NCI-H345 (cell line): ENCODE measurements around the gene BMPR1B.
"Not testable (repeated sequence)": the region's sequence is repeated elsewhere in the genome, so short reads cannot be mapped to it uniquely, and the experiment has no call there.

Source experiments
- DNase-seq: peaks from one replicate; lab custom pipeline; 2025; lab: John Stamatoyannopoulos, UW

Gene BMPR1B

GRCh38 chr4:94763005-94763404 is 5.2 kb downstream of the BMPR1B start:
- DNase-seq = no peak

GRCh38 chr4:94763500-94763899 is 5.7 kb downstream of the BMPR1B start:
- no peak for DNase-seq

GRCh38 chr4:94764069-94764468 is 6.3 kb downstream of the BMPR1B start:
- no peak for DNase-seq

DNA sequence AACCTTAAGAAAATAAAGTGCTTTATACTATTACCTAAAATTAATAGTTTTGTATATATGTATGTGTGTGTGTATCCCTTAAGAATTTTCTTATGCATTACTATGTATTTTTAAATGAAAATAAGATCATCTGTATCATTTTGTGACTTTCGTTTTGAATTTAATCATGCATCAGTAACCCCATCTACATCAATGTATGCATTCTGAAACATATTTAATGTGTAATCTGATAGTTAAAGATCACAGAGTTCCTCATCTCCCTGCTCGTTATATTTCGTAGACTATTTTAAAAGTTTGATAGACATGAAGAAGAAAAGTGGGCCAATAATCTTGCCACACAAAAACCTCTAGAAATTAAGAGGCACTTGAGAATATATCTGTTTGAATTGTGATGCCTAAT is 7.4 kb downstream of the BMPR1B start:
- no peak for DNase-seq

DNA sequence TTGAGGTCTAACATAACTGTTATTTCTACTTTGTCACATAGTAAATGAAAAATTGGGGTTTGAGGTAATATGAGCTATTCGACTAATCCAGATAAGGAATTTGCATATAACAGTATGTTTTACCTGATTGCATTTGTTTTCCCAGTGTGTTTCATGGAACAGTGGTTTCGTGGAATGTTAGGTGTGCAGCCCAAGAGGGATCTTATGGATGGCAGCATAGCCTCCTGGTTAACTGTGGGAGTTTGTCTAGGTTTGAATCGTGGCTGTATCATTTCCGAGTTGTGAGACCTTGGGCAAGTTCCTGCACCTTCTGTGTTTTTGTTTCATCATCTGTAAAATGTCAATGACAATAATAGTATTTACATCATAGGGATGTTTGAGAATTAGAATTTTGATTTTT is 7.9 kb downstream of the BMPR1B start:
- no peak for DNase-seq

GRCh38 chr4:94766856-94767255 is 9.1 kb downstream of the BMPR1B start:
- no peak for DNase-seq

DNA sequence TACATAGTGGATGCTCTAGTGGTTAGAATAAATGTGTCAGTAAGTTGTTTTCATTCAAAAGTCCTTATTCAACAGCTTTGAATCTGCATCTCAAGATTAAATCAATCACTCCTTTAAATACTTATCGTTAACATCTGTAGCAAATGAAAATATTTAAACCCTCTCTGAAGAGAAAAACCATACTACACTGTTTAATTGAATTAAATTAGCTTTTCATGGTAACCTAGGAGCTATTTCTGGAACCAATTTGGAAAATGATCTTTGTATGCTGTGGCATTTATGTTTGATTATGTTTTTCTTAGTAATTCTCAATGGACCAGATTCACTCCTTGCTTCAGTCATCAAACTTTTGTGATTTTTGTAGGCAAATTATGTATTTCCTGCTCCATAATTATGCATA is 9.7 kb downstream of the BMPR1B start:
- DNase-seq = no peak

- DNase-seq = no peak
Measured at GRCh38 chr4:94782707-94783106, 25.0 kb downstream of the BMPR1B start.

GRCh38 chr4:94791701-94792100 is 33.9 kb downstream of the BMPR1B start:
- no peak for DNase-seq

GRCh38 chr4:94798808-94799207 is 41.1 kb downstream of the BMPR1B start:
- no peak for DNase-seq

- DNase-seq = no peak
Measured at GRCh38 chr4:94801016-94801415, 43.3 kb downstream of the BMPR1B start.

DNA sequence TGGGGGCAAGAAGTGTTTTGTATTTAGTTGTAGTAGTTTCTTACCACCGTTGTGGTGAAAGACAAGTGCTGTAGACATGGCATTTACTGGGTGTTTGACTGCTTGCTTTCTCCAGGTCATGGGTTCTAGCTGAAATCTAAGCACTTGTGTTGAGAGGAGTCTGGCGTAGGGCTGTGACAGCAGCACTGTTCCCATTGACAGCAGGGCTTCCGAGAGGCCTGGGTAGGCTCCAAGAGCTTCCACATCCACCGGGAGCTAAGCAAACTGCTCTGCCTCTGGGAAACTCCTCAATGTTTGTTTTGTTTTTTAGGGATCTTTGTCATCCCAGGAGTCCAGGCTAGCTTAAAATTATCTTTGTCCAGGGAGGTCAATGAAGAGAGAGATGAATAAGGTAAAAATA is 44.3 kb downstream of the BMPR1B start:
- peak; percentile 1 for DNase-seq

- no peak for DNase-seq
Measured at GRCh38 chr4:94803181-94803580, 45.4 kb downstream of the BMPR1B start.

DNA sequence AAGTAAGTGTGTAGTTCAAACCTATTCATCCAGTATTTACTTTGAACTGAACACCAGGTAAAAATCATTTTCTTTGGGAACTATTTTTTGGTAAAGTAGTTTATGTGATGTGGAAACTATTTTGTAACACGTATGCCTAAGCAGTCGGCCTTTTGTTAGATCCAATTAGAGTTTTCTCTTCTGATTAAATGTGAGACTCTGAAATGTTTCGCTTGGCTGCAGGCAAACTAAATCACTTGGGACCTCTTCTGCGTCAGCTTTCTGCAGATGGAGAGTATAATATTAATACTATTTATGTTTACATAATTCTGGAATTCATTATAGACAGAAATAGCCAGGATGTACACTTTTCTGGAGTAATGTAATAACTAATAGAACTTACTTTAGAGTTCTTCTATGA is 46.9 kb downstream of the BMPR1B start:
- DNase-seq = no peak

DNA sequence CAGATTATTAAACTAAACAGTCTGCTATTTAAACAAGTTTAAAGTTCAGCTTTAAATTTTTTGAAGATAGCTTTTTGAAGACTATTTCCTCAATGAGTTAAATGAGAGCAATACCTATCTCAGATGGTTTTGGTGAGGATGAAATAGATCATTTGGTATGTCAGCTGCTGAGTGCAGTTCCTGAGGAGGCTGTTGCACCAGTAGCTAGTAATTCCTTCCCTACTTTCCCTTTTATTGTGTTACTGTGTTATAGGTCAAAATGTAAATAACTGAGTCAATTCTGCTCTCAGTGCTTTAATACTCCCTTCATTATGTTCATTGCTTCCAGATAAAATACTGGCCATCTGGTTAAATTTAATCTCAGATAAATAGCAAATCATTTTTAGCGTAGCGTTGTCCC is 48.6 kb downstream of the BMPR1B start:
- no peak for DNase-seq

DNA sequence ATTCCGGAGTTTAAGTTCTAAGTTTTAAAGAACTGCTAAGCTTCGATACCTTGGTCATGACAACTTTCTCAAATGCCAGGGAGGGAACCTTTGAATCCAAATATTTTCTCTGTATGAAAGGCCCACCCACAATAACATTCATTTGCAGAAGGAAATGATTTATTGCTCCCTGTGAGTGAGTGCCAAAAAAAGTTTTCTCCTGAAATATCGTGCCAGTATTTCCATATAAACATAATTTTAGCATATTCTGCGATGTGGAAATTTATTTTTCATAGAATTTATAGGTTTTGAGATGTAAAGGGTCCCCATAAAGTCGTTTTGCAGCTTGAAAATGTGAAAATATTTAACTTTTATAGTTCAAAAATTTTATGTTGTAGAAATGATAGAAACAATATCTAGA is 53.9 kb downstream of the BMPR1B start:
- no peak for DNase-seq

GRCh38 chr4:94813221-94813620 is 55.5 kb downstream of the BMPR1B start:
- DNase-seq = peak; percentile 0

GRCh38 chr4:94814237-94814636 is 56.5 kb downstream of the BMPR1B start:
- DNase-seq = no peak

DNA sequence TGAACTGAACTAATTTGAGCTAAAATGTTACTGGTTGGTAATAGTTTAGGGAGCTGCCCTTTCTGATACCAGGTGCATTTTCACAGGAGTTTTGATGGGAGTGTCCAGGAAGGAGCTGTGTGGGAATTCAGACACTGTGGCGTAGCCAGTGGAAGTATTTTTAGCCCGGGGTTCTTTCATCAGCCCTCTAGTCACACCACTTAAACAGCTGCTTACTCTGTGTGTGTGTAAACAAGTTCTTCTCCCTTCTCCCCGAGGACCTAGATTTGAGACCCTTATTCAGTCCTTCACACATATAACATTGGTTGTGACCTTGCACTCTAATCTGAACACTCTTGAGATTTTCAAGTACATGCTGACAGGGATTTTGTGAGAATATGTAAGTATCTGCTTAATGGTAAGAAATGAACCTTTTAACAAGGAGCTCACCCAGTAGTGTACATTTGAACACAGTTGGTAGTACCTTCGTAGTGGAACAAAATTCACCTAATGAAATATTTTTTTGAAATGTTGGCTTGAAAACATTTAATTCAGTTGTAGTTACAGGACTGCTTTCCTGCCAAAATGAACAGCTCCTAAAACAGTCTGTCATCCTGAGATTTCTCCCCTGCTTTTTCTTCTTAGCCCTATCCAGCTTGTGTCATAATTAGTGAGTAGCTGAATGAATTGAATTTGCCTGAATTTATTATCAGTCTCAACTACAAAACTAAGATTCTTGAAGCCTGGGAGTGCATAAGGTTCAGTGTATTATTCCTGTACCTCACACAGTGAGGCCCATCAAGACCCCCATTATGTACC is 61.8 kb downstream of the BMPR1B start:
- DNase-seq = no peak

DNA sequence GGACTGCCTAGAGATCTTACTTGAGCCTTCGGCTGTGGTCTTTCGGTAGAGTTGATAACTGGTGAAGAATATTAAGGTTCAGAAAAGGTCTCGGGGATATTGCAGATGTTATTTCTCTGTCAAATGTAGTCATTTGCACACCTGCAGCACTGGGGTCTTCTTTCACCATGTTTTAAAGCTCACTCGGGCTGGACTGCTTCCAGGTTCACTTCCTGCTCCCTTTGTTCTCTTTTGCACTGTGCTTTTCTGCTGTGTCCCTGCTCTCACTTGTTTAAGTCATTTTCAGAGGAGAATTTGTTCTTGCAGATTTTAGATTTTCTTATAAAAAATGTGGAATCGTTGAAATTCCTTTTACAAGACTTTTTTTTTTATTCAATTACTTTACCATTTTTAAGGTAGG is 68.5 kb downstream of the BMPR1B start:
- peak; percentile 14 for DNase-seq

DNA sequence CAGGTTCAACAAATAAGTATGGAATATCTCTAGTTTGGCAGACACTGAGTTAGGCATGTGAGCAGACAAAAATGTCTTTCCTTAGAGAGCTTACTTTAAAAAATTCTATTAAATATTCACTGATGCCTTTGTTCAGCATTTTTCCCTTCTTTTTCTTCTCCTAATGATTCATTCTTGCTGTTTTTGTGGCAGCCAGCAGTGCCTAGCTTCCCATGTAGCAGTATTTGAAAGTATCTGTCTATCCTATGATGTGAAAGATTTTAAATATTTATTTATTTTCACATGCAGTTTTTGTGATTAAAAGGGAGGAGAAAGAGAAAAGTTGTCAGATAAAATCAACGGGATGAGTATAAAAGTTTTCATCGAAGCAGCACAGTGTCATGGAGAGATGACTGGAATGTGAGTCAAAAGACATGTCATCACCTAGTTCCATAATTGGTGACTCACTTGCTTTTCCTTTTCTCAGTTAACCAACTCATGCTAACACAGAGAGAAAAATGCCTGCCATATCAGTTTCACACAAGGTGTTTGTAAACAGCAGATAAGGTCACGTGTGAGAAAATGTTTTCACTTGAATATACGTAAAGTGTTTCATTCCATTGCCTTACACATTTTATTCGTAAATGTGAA is 69.8 kb downstream of the BMPR1B start:
- no peak for DNase-seq

DNA sequence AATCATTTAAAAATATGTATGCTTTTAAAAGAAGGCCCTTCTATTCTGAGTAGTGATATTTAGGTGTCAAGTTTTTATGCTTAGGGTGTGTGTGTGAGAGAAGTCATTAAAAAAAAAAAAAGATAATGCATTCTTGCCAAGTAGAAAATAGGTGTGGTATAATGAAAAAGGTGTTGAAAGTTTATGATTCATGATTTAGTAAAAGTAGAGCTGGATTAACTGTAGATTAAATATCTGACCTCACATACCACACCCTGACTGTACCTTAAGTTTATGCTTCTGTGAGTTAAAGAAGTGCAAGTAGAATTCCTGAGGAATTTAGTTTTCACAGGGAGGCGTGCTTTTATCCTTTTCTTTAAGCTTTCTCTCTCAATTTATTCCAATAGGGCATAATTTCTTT is 71.1 kb downstream of the BMPR1B start:
- no peak for DNase-seq

DNA sequence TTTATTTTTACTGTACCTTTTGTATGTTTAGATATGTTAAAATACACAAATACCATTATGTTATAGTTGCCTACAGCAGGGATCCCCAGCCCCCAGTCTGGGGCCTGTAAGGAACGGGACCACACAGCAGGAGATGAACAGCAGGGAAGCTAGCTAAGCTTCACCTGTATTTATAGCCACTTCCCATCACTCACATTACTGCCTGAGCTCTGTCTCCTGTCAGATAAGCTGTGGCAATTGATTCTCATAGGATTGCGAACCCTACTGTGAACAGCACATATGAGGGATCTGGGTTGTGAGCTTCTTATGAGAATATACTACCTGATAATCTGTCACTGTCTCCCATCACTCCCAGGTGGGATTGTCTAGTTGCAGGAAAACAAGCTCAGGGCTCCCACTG is 73.9 kb downstream of the BMPR1B start:
- peak; percentile 32 for DNase-seq

DNA sequence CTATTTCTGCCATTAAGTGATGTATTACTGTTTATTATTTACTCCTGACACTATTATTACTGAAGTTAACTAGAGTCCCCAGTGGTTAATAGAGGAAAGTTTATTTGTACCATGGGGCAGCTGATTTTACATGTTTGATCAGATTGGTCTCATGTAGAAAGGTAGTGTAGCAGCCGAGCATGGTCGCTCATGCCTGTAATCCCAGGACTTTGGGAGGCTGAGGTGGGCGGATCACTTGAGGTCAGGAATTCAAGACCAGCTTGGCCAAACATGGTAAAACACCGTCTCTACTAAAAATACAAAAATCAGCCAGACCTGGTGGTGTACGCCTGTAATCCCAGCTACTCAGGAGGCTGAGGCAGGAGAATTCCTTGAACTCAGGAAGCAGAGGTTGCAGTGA is 74.6 kb downstream of the BMPR1B start:
- DNase-seq = not testable (repeated sequence)
